GM12878 (cell line): ENCODE data around the gene DENND1A. TPM values are rescaled to one million over a fixed set of nuclear protein-coding genes. Genes with fewer than 3 reads are reported as not detected.

Experiments
- ATAC-seq: fragments of 200-7000 bp; cut with Tn5 transposase; 3 replicates; pipeline ENCODE4 v1.9.1; 2020; ENCODE audit warnings: mild to moderate bottlenecking, moderate library complexity
- BruUV-seq: library from RNA; stranded (reverse); fragments of 400-500 nt; replicated peaks from 2 replicates; lab custom pipeline; 2021; lab: Mats Ljungman, UMichigan
- CTCF ChIA-PET: fragments of 300-600 bp; sonication (Branson Sonifier 250); formaldehyde crosslinking; extraction: SDS; loops from one replicate; lab custom pipeline; 2021; ENCODE audit warnings: inconsistent platforms; lab: Yijun Ruan, JAX
- POLR2A ChIA-PET: fragments of 350-600 bp; formaldehyde crosslinking; extraction: SDS; loops from one replicate; lab custom pipeline; 2021; ENCODE audit warnings: inconsistent platforms; lab: Charles Lee
- RAD21 ChIA-PET: fragments of 300-600 bp; sonication (Branson Sonifier 250); formaldehyde crosslinking; loops from one replicate; lab custom pipeline; 2023; ENCODE audit warnings: antibody characterized with exemption; ENCODE audit not compliant: unreplicated experiment; lab: Charles Lee
- SMC1A ChIA-PET: fragments of 300-600 bp; sonication (Branson Sonifier 250); formaldehyde crosslinking; loops from one replicate; lab custom pipeline; 2023; ENCODE audit not compliant: unreplicated experiment, uncharacterized antibody; lab: Charles Lee
- DNase-seq: peaks from one replicate; pipeline ENCODE4 v3.0.0-alpha.2; 2011; ENCODE audit warnings: low read depth, low spot score
- FAIRE-seq: peaks from 3 replicates; lab custom pipeline; 2011; peaks lifted over from hg19 to GRCh38; lab: Jason Lieb, UNC
- H2AFZ ChIP-seq: 2 replicates; pipeline ENCODE4 v1.6.0; 2011; ENCODE audit warnings: low read depth, low read length, control low read depth; ENCODE audit not compliant: control insufficient read depth
- H3K27ac ChIP-seq: 2 replicates; pipeline ENCODE4 v1.5.1; 2011; ENCODE audit warnings: control low read depth; ENCODE audit not compliant: control insufficient read depth, insufficient read depth
- H3K27me3 ChIP-seq, 2 experiments: replicated peaks in 1 of 2; 2 replicates each; pipeline versions ENCODE4 v1.6.0 to v1.6.1; 2011; ENCODE audit warnings: low read length in 1 of 2; ENCODE audit not compliant: control insufficient read depth in 2 of 2, insufficient read depth in 2 of 2
- H3K36me3 ChIP-seq, 2 experiments: 2 replicates each; pipeline ENCODE4 v1.5.1; 2011; ENCODE audit warnings: low read length in 1 of 2; ENCODE audit not compliant: control insufficient read depth in 2 of 2, insufficient read depth in 2 of 2
- H3K4me1 ChIP-seq: 2 replicates; pipeline ENCODE4 v1.6.1; 2011; ENCODE audit warnings: mild to moderate bottlenecking, low read length, moderate library complexity, mixed read lengths; ENCODE audit not compliant: control insufficient read depth, insufficient read depth
- H3K4me2 ChIP-seq: 2 replicates; pipeline ENCODE4 v1.6.0; 2011; ENCODE audit warnings: control low read depth; ENCODE audit not compliant: control insufficient read depth, insufficient read depth
- H3K4me3 ChIP-seq: fragments of 200-600 bp; sonication (generic); 2 replicates; pipeline ENCODE4 v1.5.1; 2016
- H3K79me2 ChIP-seq: 2 replicates; pipeline ENCODE4 v1.6.0; 2011; ENCODE audit warnings: low read length; ENCODE audit not compliant: control insufficient read depth, insufficient read depth
- H3K9ac ChIP-seq: 2 replicates; pipeline ENCODE4 v1.8.0; 2011; ENCODE audit warnings: low read length, control low read depth, mixed read lengths; ENCODE audit not compliant: control insufficient read depth, insufficient read depth
- H3K9me3 ChIP-seq: replicated peaks from 3 replicates; pipeline ENCODE4 v1.5.1; 2011; ENCODE audit warnings: mild to moderate bottlenecking, low read length; ENCODE audit not compliant: control insufficient read depth, insufficient read depth
- H4K20me1 ChIP-seq: 2 replicates; pipeline ENCODE4 v1.6.0; 2011; ENCODE audit not compliant: control insufficient read depth, insufficient read depth
- BHLHE40 ChIP-seq, 2 experiments: fragments of 450-650 bp in 1 of 2; IDR thresholded peaks; 2 replicates each; pipeline ENCODE4 v1.6.1; 2011 to 2017; ENCODE audit warnings: low read depth in 2 of 2, borderline replicate concordance in 1 of 2, improper control_type of control experiment in 1 of 2, low read length in 1 of 2, mild to moderate bottlenecking in 1 of 2
- CHD1 ChIP-seq: IDR thresholded peaks from 2 replicates; pipeline ENCODE4 v1.6.1; 2012; ENCODE audit warnings: low read depth, low read length, improper control_type of control experiment
- DPF2 ChIP-seq: fragments of 450-650 bp; IDR thresholded peaks from 2 replicates; pipeline ENCODE4 v1.6.1; 2017; ENCODE audit warnings: mild to moderate bottlenecking
- EGR1 ChIP-seq, 2 experiments: IDR thresholded peaks; 1 replicate in 1 of 2; 2 replicates in 1 of 2; pipeline ENCODE4 v1.6.1; 2011 to 2012; ENCODE audit warnings: low read depth in 2 of 2, low read length in 2 of 2, borderline replicate concordance in 1 of 2, mild to moderate bottlenecking in 1 of 2, moderate library complexity in 1 of 2
- EP300 ChIP-seq, 2 experiments: fragments of 150-350 bp in 1 of 2; IDR thresholded peaks; 2 replicates each; pipeline ENCODE4 v1.6.1; 2011 to 2012; ENCODE audit warnings: low read depth in 2 of 2, low read length in 2 of 2, borderline replicate concordance in 1 of 2, improper control_type of control experiment in 1 of 2, inconsistent platforms in 1 of 2; ENCODE audit not compliant: control insufficient read depth in 1 of 2
- FOS ChIP-seq: IDR thresholded peaks from 3 replicates; pipeline ENCODE4 v1.6.1; 2011; ENCODE audit warnings: borderline replicate concordance; ENCODE audit not compliant: insufficient read length; ENCODE audit errors: extremely low read depth
- GABPA ChIP-seq: IDR thresholded peaks from 2 replicates; pipeline ENCODE4 v1.6.1; 2014; ENCODE audit warnings: antibody characterized with exemption, low read depth, mild to moderate bottlenecking, inconsistent platforms
- IRF3 ChIP-seq: fragments of 450-650 bp; IDR thresholded peaks from 2 replicates; pipeline ENCODE4 v1.6.1; 2014; ENCODE audit warnings: mild to moderate bottlenecking
- NR2C1 ChIP-seq: fragments of 450-650 bp; IDR thresholded peaks from 2 replicates; pipeline ENCODE4 v1.6.1; 2017; ENCODE audit warnings: antibody characterized with exemption, mild to moderate bottlenecking, moderate library complexity
- POLR2AphosphoS5 ChIP-seq: IDR thresholded peaks from 2 replicates; pipeline ENCODE4 v1.6.1; 2011; ENCODE audit warnings: mild to moderate bottlenecking, low read length, inconsistent platforms
- SIX5 ChIP-seq: IDR thresholded peaks from 2 replicates; pipeline ENCODE4 v1.6.1; 2011; ENCODE audit warnings: mild to moderate bottlenecking, low read depth, low read length, moderate library complexity; ENCODE audit not compliant: severe bottlenecking
- TCF12 ChIP-seq: IDR thresholded peaks from 2 replicates; pipeline ENCODE4 v1.6.1; 2011; ENCODE audit warnings: low read depth, mild to moderate bottlenecking, low read length
- TCF3 ChIP-seq: IDR thresholded peaks from 2 replicates; pipeline ENCODE4 v1.6.1; 2012; ENCODE audit warnings: low read depth, mild to moderate bottlenecking, low read length, borderline replicate concordance; ENCODE audit not compliant: insufficient read depth
- ZNF217 ChIP-seq: fragments of 450-650 bp; IDR thresholded peaks from 2 replicates; pipeline ENCODE4 v1.6.1; 2017; ENCODE audit warnings: antibody characterized with exemption, mild to moderate bottlenecking
- WGBS: methylation state at CpG from one replicate; pipeline ENCODE4 v1.1.6; 2016; ENCODE audit warnings: low lambda C conversion rate; ENCODE audit not compliant: insufficient replicate concordance, insufficient coverage; ENCODE audit errors: missing lambda C conversion rate; 5-methylcytosine and 5-hydroxymethylcytosine counted together
- in situ Hi-C: fragments of 300-500 bp; cut with MboI; formaldehyde crosslinking; loops from 9 replicates; pipeline ENCODE4 v1.14.3; 2018; ENCODE audit warnings: mixed read lengths
- intact Hi-C: fragments of 100-400 bp; cut with micrococcal nuclease; formaldehyde crosslinking; loops from one replicate; pipeline ENCODE4 v1.14.2; 2022; ENCODE audit not compliant: unreplicated experiment
- polyA plus RNA-seq, 11 experiments: library from polyadenylated mRNA; depleted of rRNA in 4 of 11; unstranded in 6 of 11; stranded (reverse) in 5 of 11; fragments of >200 nt; fragmentation: Nextera tagmentation in 4 of 11; fragmentation: Illumina TruSeq in 1 of 11; extraction: Ambion mirVana in 4 of 11; extraction: Trizol in 1 of 11; gene quantifications; 1 replicate in 1 of 11; 2 replicates in 10 of 11; pipeline versions ENCODE4 v1.2.1 to v1.2.3, GENCODE V29; 2011 to 2016; ENCODE audit warnings: inconsistent platforms in 2 of 11, missing spikeins in 2 of 11, low read depth in 1 of 11
- total RNA-seq, 4 experiments: library from RNA; depleted of rRNA in 3 of 4; stranded (reverse); fragments of >200 nt in 3 of 4; fragmentation: Illumina TruSeq in 1 of 4; extraction: Trizol in 1 of 4; gene quantifications; 2 replicates each; pipeline versions ENCODE4 v1.2.1 to v1.2.3, GENCODE V29; 2013 to 2021
- TF ChIP-seq, protein P1 (sequence below): IDR thresholded peaks from 2 replicates; pipeline ENCODE4 v1.6.1; 2012; ENCODE audit warnings: low read depth, low read length, improper control_type of control experiment
- TF ChIP-seq, protein P2 (sequence below): IDR thresholded peaks from 2 replicates; pipeline ENCODE4 v1.6.1; 2012; ENCODE audit warnings: low read length, inconsistent platforms
- TF ChIP-seq, protein P3 (sequence below): fragments of 450-650 bp; IDR thresholded peaks from 2 replicates; pipeline ENCODE4 v1.6.1; 2017; ENCODE audit warnings: mild to moderate bottlenecking

Gene DENND1A
- total and polyA plus RNA-seq, 10 of the 15 experiments (the other 5 are each of a cell fraction or from before 2014, with no cell fraction given): 14.1 to 48.6 (median 35.2) TPM

DNA sequence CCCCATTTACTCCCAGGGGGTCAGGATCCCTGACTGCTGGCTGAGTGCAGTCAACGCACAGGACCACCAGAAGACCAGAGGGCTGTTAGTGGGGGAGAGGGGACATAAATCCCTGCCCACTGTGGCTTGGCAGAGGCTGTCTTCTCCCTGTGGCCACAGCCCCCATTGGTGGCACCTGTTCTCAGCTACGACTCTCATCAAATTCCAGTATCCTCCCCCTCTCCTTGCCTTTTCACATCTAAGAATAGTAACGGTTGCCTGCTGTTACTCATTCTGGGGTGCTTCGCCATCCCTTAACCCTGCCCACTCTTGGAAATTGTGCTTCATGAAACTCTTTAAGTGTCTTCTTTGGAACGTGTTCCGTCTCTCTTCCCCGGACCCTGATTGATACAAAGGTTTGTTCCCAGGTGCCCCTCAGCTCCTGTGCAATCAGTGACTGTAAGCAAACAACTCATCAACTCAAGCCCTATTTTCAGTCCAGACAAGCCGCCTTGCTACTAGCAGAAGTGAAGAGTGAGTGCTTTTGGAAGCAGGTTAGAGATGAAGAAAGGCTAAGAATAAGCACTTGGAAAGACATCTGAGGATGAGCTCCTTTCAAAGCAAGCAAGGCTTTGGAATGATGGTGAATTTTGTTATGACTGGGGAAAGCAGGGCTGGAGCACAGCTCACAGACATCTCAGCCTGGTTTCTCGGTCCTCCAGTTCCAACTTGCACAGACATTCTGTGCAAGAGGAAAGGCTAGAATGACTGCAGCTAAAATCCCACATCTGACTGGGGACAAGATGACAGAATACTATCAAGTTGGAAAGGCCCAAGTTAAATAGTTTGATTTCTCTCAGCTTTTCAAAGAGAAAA lies 22.9 kb upstream of the DENND1A start:
- CTCF ChIA-PET: interaction anchor here (0.6 to 2.5 kb wide), 11 partner anchors 9 to 664 kb away, joined by 3 to 23 read pairs (median 4); no protein-coding TSS in a partner anchor
- 37% methylated on average over 9 of the region's 9 CpGs for WGBS
- Histone ChIP-seq H4K20me1 (no peaks in the 10 kb centered on the region), H3K4me3 (no peak overlapping the region), H3K9ac (no peak overlapping the region), H3K27me3 (no peaks in the 10 kb centered on the region), H3K36me3 (no peaks in the 10 kb centered on the region), H2AFZ (no peak overlapping the region), H3K27ac (no peak overlapping the region), H3K4me1 (peaks cover 5% of the 10 kb centered on the region), H3K79me2 (no peaks in the 10 kb centered on the region), H3K9me3 (no peaks in the 10 kb centered on the region), H3K4me2 (no peak overlapping the region)
- BruUV-seq: no TSS peak
- intact Hi-C loops (no loop called here), in situ Hi-C loops (no loop called here)
- ATAC-seq (peak; percentile 24; the same call in 1 of the 3 replicates), FAIRE-seq (no peak), DNase-seq (no peak)
- POLR2A ChIA-PET: interaction anchor here (1.1 to 2.8 kb wide), 6 partner anchors 12 to 86 kb away, joined by 3 to 9 read pairs (median 4); partner anchors contain the start of gene DENND1A
- SMC1A ChIA-PET: interaction anchor here (0.7 to 4.9 kb wide), 21 partner anchors 9 to 426 kb away, joined by 3 to 30 read pairs (median 3); no protein-coding TSS in a partner anchor
- RAD21 ChIA-PET: interaction anchor here (0.8 to 5.2 kb wide), 13 partner anchors 9 to 234 kb away, joined by 3 to 20 read pairs (median 4); no protein-coding TSS in a partner anchor
- TF ChIP-seq BHLHE40 (IDR thresholded peaks at IDR 0.05; ENCODE audit: borderline replicate concordance in 1 of 2, low read depth in 2 of 2, low read length in 1 of 2): no peak
- no peak for TF ChIP-seq DPF2
- TF ChIP-seq FOS: no peak
- TF ChIP-seq NR2C1: no peak
- no peak for TF ChIP-seq TCF3
- TF ChIP-seq, protein P1, sequence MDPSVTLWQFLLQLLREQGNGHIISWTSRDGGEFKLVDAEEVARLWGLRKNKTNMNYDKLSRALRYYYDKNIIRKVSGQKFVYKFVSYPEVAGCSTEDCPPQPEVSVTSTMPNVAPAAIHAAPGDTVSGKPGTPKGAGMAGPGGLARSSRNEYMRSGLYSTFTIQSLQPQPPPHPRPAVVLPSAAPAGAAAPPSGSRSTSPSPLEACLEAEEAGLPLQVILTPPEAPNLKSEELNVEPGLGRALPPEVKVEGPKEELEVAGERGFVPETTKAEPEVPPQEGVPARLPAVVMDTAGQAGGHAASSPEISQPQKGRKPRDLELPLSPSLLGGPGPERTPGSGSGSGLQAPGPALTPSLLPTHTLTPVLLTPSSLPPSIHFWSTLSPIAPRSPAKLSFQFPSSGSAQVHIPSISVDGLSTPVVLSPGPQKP: no peak
- no peak for TF ChIP-seq TCF12
- no peak for TF ChIP-seq SIX5
- no peak for TF ChIP-seq GABPA
- no peak for TF ChIP-seq POLR2AphosphoS5
- no peak for TF ChIP-seq EGR1 (IDR thresholded peaks at IDR 0.05; ENCODE audit: borderline replicate concordance in 1 of 2, low read depth in 2 of 2, low read length in 2 of 2)
- TF ChIP-seq EP300 (IDR thresholded peaks at IDR 0.05; ENCODE audit: borderline replicate concordance in 1 of 2, control insufficient read depth in 1 of 2, low read depth in 2 of 2, low read length in 2 of 2): no peak
- TF ChIP-seq ZNF217: no peak
- no peak for TF ChIP-seq CHD1
- no peak for TF ChIP-seq IRF3
- TF ChIP-seq, protein P2, sequence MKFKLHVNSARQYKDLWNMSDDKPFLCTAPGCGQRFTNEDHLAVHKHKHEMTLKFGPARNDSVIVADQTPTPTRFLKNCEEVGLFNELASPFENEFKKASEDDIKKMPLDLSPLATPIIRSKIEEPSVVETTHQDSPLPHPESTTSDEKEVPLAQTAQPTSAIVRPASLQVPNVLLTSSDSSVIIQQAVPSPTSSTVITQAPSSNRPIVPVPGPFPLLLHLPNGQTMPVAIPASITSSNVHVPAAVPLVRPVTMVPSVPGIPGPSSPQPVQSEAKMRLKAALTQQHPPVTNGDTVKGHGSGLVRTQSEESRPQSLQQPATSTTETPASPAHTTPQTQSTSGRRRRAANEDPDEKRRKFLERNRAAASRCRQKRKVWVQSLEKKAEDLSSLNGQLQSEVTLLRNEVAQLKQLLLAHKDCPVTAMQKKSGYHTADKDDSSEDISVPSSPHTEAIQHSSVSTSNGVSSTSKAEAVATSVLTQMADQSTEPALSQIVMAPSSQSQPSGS: no peak
- TF ChIP-seq, protein P3, sequence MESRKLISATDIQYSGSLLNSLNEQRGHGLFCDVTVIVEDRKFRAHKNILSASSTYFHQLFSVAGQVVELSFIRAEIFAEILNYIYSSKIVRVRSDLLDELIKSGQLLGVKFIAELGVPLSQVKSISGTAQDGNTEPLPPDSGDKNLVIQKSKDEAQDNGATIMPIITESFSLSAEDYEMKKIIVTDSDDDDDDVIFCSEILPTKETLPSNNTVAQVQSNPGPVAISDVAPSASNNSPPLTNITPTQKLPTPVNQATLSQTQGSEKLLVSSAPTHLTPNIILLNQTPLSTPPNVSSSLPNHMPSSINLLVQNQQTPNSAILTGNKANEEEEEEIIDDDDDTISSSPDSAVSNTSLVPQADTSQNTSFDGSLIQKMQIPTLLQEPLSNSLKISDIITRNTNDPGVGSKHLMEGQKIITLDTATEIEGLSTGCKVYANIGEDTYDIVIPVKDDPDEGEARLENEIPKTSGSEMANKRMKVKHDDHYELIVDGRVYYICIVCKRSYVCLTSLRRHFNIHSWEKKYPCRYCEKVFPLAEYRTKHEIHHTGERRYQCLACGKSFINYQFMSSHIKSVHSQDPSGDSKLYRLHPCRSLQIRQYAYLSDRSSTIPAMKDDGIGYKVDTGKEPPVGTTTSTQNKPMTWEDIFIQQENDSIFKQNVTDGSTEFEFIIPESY: no peak
